Small intestine (tissue), 7 donors: ENCODE measurements around the gene HTR4. TPM values are rescaled to one million over a fixed set of nuclear protein-coding genes. Genes with fewer than 3 reads are reported as not detected.
A peak's percentile ranks its signal among the peaks of the same experiment; 100 is the strongest.

ENCODE experiments used
- DNase-seq, 2 donors: peaks; one replicate each; pipeline versions ENCODE4 v3.0.0 to v3.0.0-alpha.2; 2013
- FAIRE-seq: peaks from 2 replicates; lab custom pipeline; 2012; peaks lifted over from hg19 to GRCh38; lab: Jason Lieb, UNC
- H3K27ac ChIP-seq, 3 donors: one replicate each; pipeline ENCODE4 v1.5.1; 2013; ENCODE audit warnings: low read length in 2 of 3, mild to moderate bottlenecking in 2 of 3, control low read depth in 1 of 3, inconsistent platforms in 1 of 3, low read depth in 1 of 3, moderate library complexity in 1 of 3
- H3K27me3 ChIP-seq, 3 donors: one replicate each; pipeline ENCODE4 v1.6.1; 2013; ENCODE audit warnings: low read length in 3 of 3, inconsistent platforms in 1 of 3; ENCODE audit not compliant: control insufficient read depth in 3 of 3, insufficient read depth in 3 of 3
- H3K36me3 ChIP-seq, 3 donors: one replicate each; pipeline ENCODE4 v1.6.1; 2013; ENCODE audit warnings: low read length in 3 of 3, inconsistent platforms in 1 of 3, low read depth in 1 of 3, mild to moderate bottlenecking in 1 of 3, moderate library complexity in 1 of 3; ENCODE audit not compliant: control insufficient read depth in 3 of 3, insufficient read depth in 2 of 3
- H3K4me1 ChIP-seq, 3 donors: one replicate each; pipeline ENCODE4 v1.6.1; 2013; ENCODE audit warnings: low read length in 2 of 3, inconsistent platforms in 1 of 3, low read depth in 1 of 3, mild to moderate bottlenecking in 1 of 3, moderate library complexity in 1 of 3; ENCODE audit not compliant: control insufficient read depth in 3 of 3, insufficient read depth in 2 of 3
- H3K4me3 ChIP-seq, 3 donors: one replicate each; pipeline ENCODE4 v1.5.1; 2013; ENCODE audit warnings: low read length in 3 of 3, control low read depth in 1 of 3, inconsistent platforms in 1 of 3, low read depth in 1 of 3, mild to moderate bottlenecking in 1 of 3, moderate library complexity in 1 of 3
- H3K9me3 ChIP-seq, 2 donors: one replicate each; pipeline ENCODE4 v1.6.1; 2013; ENCODE audit warnings: low read depth in 1 of 2, low read length in 1 of 2; ENCODE audit not compliant: control insufficient read depth in 2 of 2, insufficient read depth in 1 of 2
- WGBS, 3 donors: extraction: QIAGEN DNeasy Blood & Tissue Kit; methylation state at CpG; one replicate each; pipeline ENCODE4 v1.1.7; 2013; 5-methylcytosine and 5-hydroxymethylcytosine counted together
- polyA plus RNA-seq, 4 donors: library from polyadenylated mRNA; stranded (reverse) in 3 of 4; unstranded in 1 of 4; fragments of 200-250 nt in 3 of 4; fragments of 120-200 nt in 1 of 4; gene quantifications; one replicate each; pipeline versions ENCODE4 v1.2.1 to v1.2.3, GENCODE V29; 2013
- donor health status: healthy with polysubstance abuse.
- donor health status: control.
- donor health status: control.
- donor health status: Bipolar disorder and iron deficiency.
- donor health status: healthy.

HTR4 gene
- polyA plus RNA-seq, 4 donors = 1.6 to 8.7 (median 4.2) TPM

DNA sequence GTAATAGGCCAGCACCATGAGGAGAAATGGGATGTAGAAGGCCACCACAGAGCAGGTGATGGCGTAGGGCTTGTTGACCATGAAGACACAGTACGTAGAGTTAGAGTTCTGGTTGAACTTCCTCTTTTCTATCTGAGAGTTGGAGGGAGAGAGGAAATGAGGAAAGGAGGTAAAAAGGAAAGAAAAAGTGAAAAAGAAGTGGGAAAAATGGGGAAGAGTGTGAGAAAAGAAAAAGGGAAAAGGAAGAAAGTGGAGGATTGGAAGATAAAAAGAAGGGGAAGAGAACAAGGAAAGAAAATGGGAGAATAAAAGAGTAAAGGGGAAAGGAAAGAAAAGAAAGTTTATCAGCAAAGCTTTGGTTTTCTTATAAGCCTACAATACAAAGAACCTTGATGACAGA lies 144.4 kb downstream of the HTR4 start:
- FAIRE-seq (no peak), DNase-seq (no peak)
- Histone ChIP-seq H3K9me3 (no peaks in the 10 kb centered on the region), H3K4me3 (no peak overlapping the region), H3K27ac (no peak overlapping the region), H3K4me1 (no peaks in the 10 kb centered on the region), H3K36me3 (peaks cover 0 to 5% (median 5%) of the 10 kb centered on the region in 3 donors), H3K27me3 (no peaks in the 10 kb centered on the region)
- WGBS, 3 donors = 78 to 98% (median 90%) methylated on average over 2 of the region's 2 CpGs

DNA sequence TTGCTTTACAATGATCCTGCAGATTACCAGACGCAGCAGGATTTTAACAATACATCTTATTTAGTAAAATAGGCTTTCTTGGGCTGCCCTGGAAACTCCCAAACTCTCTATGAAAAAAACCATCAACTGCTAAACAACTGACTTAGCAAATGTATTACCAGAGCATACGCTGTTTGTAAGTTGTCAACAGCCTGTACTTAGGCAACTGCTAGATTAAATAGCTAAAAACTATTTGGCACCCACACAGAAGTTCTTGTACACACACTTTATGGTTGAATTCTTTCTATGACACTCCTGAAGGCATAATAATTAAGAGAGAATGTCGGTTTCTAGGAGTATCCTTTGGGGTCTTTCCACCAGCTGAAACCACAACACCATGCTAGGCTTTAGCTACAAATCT lies 146.7 kb downstream of the HTR4 start:
- Histone ChIP-seq H3K9me3 (no peaks in the 10 kb centered on the region), H3K36me3 (peaks cover 0 to 5% (median 5%) of the 10 kb centered on the region in 3 donors), H3K27me3 (no peaks in the 10 kb centered on the region), H3K4me1 (no peaks in the 10 kb centered on the region), H3K27ac (no peak overlapping the region), H3K4me3 (no peak overlapping the region)
- WGBS, 3 donors = 68 to 88% (median 82%) methylated on average over 3 of the region's 3 CpGs
- DNase-seq (no peak), FAIRE-seq (no peak)

DNA sequence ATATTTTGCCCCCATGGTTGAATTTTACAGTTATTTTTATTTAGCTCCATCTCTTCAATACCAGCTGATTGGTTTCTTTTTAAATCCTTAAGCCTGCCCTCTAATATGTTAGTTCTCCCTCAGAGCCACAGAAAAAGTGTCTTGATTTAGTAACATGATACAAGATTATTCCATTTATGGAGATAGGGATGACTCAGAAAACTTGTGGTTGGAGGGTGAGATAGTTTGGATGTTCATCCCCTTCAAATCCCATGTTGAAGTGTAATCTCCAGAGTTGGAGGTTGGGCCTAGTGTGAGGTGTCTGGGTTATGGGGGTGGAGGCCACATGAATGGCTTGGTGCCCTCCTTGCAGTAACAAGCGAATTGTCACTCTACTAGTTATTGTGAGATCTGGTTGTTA lies 154.9 kb downstream of the HTR4 start:
- H3K9me3 ChIP-seq = no peaks in the 10 kb centered on the region

DNA sequence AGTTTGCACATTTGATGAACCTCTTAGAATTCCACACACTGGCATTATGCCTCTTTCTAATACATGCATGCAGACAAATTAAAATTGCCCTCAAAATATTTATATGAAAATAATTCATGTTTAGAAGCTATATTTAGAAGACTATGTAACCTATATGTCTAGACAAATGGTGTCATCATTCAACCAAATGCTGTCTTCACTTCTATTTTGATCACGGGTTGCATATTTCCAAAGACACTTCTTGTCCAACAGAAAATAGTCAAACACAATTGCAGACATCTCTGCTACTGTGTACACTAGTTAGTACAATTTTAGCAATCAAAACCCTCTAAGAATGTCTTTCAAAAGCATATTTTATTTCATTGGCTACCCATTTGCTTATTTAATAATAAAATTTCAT lies 156.6 kb downstream of the HTR4 start:
- Histone ChIP-seq H3K9me3 (no peaks in the 10 kb centered on the region), H3K4me1 (no peaks in the 10 kb centered on the region), H3K4me3 (no peak overlapping the region), H3K27ac (no peak overlapping the region), H3K36me3 (no peaks in the 10 kb centered on the region), H3K27me3 (no peaks in the 10 kb centered on the region)
- FAIRE-seq = no peak
- DNase-seq = no peak
- 90 to 92% (median 91%) methylated on average over 1 of the region's 1 CpG for WGBS, 3 donors

More for the DNA sequence above, 154.9 kb downstream of the HTR4 start:
- H3K4me1 ChIP-seq = no peaks in the 10 kb centered on the region
- WGBS, 3 donors = 88 to 95% (median 91%) methylated on average over 1 of the region's 1 CpG
- no peaks in the 10 kb centered on the region for H3K36me3 ChIP-seq
- H3K27me3 ChIP-seq = no peaks in the 10 kb centered on the region
- no peak overlapping the region for H3K4me3 ChIP-seq
- FAIRE-seq (no peak), DNase-seq (no peak)
- H3K27ac ChIP-seq = no peak overlapping the region

DNA sequence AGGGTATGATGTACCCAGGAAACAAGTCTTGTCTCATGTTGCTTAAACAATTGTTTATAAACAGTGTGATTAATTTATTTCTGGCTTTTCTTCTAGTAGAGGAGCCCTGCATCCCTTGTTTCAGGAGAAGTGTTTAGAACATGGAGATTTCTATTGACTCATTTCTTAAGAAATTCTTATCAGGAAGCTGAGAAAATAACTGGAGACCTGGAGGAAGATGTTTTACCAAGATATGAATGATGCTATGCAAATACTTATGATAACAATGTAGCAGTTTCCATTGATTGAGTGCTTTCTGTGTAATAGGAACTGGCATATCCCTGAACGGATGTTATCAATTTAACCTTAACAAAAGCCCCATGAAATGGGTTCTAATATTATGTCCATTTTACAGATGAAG lies 162.0 kb downstream of the HTR4 start:
- DNase-seq = no peak
- Histone ChIP-seq H3K27me3 (no peaks in the 10 kb centered on the region), H3K4me3 (no peak overlapping the region), H3K36me3 (no peaks in the 10 kb centered on the region), H3K9me3 (no peaks in the 10 kb centered on the region), H3K27ac (no peak overlapping the region), H3K4me1 (peaks cover 0 to 7% (median 0%) of the 10 kb centered on the region in 3 donors)
- 88 to 96% (median 89%) methylated on average over 1 of the region's 1 CpG for WGBS, 3 donors
- FAIRE-seq = no peak

DNA sequence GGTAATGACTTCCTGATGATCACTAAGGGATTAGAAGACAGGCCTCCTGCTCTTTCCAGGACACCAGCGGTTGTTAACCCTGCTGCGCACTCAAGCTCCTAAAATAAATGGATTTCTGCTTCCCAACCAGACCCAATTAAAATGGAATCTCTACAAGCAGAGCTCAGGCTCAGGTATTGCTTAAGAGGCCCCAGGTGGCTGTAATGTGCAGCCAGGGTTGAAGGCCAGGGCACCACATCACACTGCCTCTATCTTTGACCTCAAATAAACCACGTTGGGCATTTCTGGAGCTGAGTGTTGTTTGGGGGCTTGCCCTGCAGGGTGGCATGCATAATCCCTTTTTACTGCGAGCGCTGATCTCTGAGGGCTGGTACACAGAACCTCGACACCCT lies 162.5 kb downstream of the HTR4 start:
- DNase-seq (peak in 1 of 2 donors; percentile 20), FAIRE-seq (no peak)
- Histone ChIP-seq H3K4me3 (no peak overlapping the region), H3K4me1 (peaks cover 0 to 7% (median 0%) of the 10 kb centered on the region in 3 donors), H3K9me3 (no peaks in the 10 kb centered on the region), H3K27me3 (no peaks in the 10 kb centered on the region), H3K36me3 (no peaks in the 10 kb centered on the region), H3K27ac (no peak overlapping the region)
- 62 to 78% (median 77%) methylated on average over 6 of the region's 6 CpGs for WGBS, 3 donors

DNA sequence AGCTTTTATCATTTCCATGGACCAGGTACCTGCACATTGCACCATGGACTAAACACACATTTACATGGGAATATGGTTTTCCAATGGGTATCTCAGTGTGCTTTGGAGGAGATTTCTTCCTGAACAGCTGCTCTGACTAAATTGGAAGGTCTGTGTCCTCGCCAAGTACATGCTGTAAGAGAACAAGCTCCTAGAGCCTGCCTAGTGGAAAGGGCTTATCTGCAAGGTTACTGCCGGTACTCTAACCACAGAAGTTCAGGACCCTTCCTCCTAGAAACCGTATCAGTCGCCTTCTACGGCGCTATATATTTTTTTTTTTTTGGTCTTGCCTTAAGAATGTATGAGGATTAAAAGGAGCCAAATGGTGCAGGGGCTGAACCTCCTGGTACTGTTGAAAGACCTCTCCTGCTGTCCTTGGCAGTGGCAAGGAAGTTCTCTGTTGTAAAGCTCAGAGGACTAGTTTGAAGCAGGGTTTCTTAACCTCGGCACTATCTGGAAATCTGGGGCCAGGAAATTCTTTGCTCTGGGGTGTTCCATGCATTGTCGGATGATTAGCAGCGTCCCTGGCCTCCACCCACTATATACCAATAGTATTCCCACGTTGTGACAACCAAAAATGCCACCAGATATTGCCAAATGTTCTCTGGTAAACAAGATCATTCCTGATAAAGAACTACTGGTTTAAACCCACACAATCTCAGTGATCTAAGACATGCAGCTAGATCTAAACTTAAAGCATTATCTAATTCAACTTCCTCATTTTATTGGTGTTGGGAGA lies 163.1 kb downstream of the HTR4 start:
- DNase-seq (no peak), FAIRE-seq (no peak)
- H3K36me3 ChIP-seq = no peaks in the 10 kb centered on the region
- H3K4me3 ChIP-seq = no peak overlapping the region
- H3K9me3 ChIP-seq = no peaks in the 10 kb centered on the region
- no peaks in the 10 kb centered on the region for H3K27me3 ChIP-seq
- 63 to 71% (median 64%) methylated on average over 10 of the region's 10 CpGs for WGBS, 3 donors
- H3K4me1 ChIP-seq = peaks cover 0 to 7% (median 0%) of the 10 kb centered on the region in 3 donors
- H3K27ac ChIP-seq = no peak overlapping the region

DNA sequence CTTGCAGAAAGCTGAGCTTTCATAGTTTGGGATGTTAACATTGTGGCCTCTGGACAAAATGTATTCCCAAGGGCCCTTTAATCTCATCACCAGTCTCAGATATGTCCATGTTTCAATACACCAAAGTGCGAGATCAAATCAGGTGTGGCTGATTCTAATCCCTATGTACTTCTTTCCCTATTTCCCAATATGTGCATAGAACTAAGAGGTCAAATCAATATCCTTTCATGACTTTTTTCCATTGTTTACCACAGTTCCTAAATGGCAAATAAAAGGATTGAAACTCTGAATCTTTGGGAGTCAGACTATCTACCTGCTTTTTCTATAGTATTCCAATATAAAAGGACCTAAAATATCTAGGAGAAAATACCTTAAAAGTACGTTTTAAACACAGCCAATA lies 165.6 kb downstream of the HTR4 start:
- no peak for FAIRE-seq
- H3K36me3 ChIP-seq = peaks cover 0 to 2% (median 0%) of the 10 kb centered on the region in 3 donors
- peaks cover 0 to 7% (median 0%) of the 10 kb centered on the region in 3 donors for H3K4me1 ChIP-seq
- no peak overlapping the region for H3K4me3 ChIP-seq
- WGBS, 3 donors = 74 to 91% (median 77%) methylated on average over 2 of the region's 2 CpGs
- no peaks in the 10 kb centered on the region for H3K27me3 ChIP-seq
- DNase-seq = no peak
- no peak overlapping the region for H3K27ac ChIP-seq
- no peaks in the 10 kb centered on the region for H3K9me3 ChIP-seq
